GM19452 (cell line): Measurements from ENCODE around the gene SCG5.

Source experiments
- ATAC-seq: cut with Tn5 transposase; IDR thresholded peaks from one replicate; pipeline ENCODE4 v1.9.1; 2021; ENCODE audit not compliant: unreplicated experiment

SCG5 gene

DNA sequence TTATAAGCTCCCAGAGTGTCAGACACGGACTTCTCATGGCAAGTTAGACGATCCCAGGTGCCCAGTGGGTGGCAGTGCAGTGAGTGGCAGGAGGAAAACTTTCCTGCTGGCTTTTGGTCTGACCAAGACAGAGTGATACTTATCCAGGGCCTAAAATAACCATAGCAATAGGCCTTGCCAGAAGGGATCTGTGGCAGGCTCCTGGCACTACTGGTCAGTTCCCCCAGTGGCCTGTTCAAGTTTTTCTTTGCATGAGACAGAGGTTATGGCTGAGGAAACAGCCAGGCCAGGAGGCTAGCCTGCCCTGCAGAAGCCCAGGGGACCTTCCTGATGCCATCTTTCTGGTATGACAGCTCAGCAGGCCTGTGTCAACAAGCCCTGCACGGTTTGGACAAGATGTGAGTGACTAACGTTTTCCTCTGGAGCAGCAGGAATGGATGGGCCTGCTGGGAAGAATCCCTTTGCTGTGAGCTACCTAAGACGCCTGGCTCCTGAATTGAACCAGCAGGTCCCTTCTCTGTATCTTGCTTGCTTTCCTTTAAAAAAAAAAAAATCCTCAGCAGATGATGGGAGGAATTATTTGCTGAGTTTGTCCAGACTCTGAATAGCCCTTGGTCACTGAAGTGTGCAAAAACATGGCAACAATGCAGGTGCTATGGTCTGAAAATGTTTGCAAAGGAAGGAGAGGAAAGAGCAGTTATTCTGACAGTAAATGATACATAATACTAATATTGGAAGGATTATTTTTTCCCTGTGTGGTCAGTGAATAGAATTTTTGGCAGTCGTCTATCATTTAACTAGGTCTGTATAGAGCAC is 18.0 kb downstream of the SCG5 start:
- ATAC-seq = no peak

- no peak for ATAC-seq
Measured at GRCh38 chr15:32663671-32664070, 22.2 kb downstream of the SCG5 start.

DNA sequence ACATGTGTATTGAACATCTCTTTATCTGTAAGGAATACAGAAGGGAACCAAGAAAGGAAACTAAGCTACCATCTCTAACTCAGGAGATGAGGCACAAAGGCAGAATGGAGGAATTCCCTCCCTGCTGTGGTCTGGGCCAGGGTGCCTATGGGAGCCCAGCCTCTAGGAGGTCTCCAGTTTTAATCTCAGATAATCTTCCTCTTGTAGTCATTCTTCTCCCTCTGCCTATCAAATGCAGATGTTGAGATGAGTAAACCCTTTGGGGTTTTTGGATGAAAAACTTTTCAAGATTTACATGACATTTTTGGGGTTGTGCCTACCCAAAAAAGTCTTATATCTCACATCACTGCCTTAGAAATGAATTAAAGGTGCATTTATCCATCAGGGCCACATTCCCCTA is 23.3 kb downstream of the SCG5 start:
- no peak for ATAC-seq

GRCh38 chr15:32667321-32667720 is 25.8 kb downstream of the SCG5 start:
- no peak for ATAC-seq

- no peak for ATAC-seq
Measured at GRCh38 chr15:32668942-32669341, 27.4 kb downstream of the SCG5 start.

- ATAC-seq = no peak
Measured at GRCh38 chr15:32669896-32670611, 28.5 kb downstream of the SCG5 start.

GRCh38 chr15:32670623-32671022 is 29.1 kb downstream of the SCG5 start:
- no peak for ATAC-seq

DNA sequence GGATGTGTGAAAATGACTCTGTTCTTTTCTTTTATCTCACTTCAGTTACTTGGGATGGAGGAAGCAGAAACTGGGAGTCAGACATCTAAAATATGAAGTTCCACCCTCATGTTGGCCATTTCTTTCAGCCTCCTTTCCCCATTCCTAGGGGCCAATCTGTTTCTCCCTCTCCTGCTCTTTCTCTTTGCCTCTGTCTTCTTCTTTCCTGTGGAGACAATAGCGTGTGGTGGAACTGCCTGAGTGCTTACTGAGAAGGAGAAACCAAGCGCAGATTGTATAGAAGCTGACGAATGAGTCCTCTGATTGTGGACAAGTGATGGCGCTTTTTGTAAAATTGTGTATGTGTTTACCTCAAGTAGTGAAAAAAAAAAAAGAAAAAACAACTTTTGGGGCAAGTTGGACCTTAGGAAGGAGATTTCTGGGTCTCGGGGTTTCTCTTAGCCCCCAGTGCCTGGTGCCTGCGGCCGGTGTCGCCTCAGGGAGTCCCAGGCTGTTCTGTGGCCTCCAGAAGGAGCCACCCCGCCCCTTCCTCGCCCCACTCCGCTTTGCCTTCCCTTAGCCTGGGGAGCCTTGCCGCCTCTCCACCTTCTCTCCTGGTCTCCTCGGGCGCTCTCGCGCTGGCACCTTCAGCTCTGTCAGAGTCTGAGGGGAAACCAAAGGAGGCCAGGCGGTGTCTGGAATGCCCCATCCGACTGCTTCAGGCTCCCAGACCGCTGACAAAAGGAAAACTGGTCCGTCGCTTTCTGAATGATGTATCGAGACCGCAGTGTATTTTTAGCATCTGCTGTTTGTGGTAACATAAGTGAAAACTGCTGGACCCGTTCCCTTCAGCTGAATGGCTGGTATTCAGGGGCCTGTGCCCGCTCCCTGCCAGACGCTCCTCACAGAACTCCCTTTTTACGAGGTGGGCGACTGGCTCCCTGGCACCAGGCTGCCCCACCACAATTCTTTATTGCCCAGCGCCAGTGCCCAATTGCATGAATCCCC is 30.1 kb downstream of the SCG5 start:
- ATAC-seq = no peak

- no peak for ATAC-seq
Measured at GRCh38 chr15:32674681-32675080, 33.2 kb downstream of the SCG5 start.

GRCh38 chr15:32675466-32675865 is 34.0 kb downstream of the SCG5 start:
- no peak for ATAC-seq

GRCh38 chr15:32676169-32676568 is 34.7 kb downstream of the SCG5 start:
- ATAC-seq = no peak

DNA sequence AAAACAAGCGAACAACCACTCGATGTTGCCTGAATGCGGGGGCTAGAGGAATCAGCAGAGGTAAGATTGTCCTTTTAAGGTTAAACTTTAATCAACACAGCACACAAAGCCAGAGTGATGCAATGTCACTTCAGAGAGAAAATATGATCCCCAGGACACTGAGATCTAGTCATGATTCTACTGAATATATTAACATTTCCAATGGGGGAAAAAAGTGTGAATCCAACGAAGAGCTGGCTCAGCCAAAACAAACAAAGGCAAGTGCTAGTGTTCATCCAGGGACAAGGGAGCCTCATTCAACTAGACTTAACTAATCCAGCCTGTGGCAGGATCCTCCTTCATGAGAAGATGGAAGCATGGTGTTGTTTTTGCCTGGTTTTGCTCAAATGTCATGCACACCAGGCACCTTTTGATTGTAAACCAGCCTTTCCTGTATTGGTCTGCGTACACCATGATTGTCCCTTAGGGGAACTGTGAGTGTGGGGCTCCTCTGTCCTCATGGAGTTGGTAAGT is 35.8 kb downstream of the SCG5 start:
- no peak for ATAC-seq

GRCh38 chr15:32679298-32679690 is 37.8 kb downstream of the SCG5 start:
- no peak for ATAC-seq

- no peak for ATAC-seq
Measured at GRCh38 chr15:32682569-32682968, 41.1 kb downstream of the SCG5 start.

GRCh38 chr15:32682977-32683630 is 41.6 kb downstream of the SCG5 start:
- ATAC-seq = no peak

- no peak for ATAC-seq
Measured at GRCh38 chr15:32683906-32684584, 42.5 kb downstream of the SCG5 start.

DNA sequence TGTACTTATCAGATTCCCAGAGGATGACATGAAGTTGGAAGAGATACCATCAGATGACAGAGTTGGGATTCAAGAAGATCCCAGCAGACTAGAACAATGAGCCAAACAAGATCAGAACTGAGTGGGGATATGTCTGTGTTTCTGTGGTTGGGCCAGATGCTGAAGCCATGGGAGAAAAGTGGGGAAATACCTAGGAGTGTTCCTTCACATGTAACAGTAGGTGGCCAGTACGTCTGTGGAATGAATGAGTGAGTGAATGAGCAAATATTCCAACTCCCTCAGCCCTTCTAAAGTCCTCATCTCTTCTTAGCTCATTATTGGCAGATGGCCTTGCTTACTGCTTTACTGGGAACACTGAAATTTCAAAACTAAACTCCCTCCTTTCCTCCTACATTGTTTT is 44.1 kb downstream of the SCG5 start:
- no peak for ATAC-seq

- ATAC-seq = no peak
Measured at GRCh38 chr15:32687556-32687955, 46.0 kb downstream of the SCG5 start.

DNA sequence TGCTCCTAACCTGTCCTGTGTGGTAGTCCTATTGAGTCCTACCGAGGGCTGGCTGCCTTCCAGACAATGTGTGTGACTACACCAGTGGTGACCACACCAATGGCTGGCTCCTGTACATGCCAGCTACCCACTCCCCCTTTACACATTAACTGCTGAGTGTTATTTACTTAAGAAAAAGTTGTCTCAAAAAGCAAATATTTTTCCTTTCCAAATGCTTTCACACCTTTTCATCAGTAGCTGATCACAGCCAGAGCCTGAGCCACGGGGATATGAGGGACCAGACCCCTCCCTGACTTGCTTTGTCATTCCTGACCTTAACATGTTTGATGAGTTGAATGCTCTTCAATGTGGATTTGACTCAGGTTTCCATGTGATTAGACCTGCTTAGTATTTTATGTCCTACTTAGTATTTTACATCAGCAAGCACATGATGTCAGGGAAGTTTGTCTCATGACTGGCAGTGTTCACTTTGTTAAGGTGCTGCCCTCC is 46.7 kb downstream of the SCG5 start:
- ATAC-seq = no peak
